Kidney tubule cell (primary cell): Measurements from ENCODE around the gene ZNF836.

Experiments used
- DNase-seq: peaks from one replicate; pipeline ENCODE4 v3.0.0-alpha.2; 2018; ENCODE audit warnings: low spot score

Gene ZNF836

GRCh38 chr19:52188822-52189734 is 17.7 kb upstream of the ZNF836 start:
- DNase-seq, result peak; percentile 8

- DNase-seq, result no peak
Observed at GRCh38 chr19:52187407-52187806, 16.0 kb upstream of the ZNF836 start.

GRCh38 chr19:52176574-52176973 is 5.2 kb upstream of the ZNF836 start:
- no peak for DNase-seq

DNA sequence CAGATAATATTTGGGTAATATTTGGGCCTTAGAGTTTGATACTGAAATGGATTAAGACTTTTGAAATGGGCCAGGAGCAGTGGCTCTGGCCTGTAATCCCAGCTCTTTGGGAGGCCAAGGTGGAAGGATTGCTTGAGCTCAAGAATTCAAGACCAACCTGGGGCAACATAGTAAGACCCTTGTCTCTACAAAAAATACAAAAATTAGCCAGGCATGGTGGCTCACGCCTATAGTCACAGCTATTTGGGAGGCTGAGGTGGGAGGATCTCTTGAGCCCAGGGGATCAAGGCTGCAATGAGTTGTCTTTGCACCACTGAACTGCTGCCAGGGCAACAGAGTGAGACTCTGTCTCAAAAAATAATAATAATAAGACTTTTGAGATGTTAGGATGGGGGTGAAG is 926 bp upstream of the ZNF836 start:
- DNase-seq, result no peak

DNA sequence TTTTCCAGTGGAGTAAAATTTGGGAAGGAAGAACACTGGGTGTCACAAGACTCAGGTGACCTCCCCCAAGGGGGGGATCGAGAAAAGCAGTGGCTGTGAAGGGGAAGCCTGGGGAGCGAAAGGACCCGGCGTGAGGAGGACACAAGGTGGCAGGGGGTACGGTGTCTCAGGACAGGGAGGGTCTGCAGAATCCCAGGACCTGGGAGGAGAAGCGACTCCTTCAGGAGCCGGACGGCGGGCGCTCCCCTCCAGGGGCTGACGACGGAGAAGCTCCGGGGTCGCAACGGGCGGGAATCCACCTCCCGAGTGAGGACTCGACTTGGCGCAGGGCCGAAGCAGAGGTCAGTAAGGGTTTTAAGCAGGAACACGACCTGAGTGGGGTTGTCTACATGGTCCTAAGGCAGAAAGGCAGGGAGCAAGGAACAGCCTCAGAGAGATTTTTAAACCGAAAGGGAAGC is 529 bp downstream of the ZNF836 start:
- DNase-seq, result peak; percentile 4

DNA sequence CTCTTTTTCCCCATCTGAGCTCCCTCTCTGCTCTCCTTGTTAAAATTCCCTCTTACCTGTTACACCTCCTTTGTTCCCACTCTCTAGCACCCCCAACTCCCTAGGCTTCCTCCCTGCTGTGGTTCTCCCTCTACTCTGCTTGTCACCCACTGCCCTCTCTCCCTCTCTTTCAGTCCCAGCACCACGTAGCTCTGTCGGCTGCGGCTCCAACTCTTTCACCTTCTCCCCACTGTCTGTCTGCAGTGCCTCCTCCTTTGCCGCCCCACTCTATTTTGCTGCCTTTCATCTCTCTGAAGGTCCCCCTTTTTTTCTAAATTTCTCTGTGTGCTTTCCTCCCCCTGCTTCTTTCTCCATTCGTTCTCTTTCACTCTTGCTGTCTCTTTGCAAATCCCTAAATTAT is 1.1 kb downstream of the ZNF836 start:
- no peak for DNase-seq

DNA sequence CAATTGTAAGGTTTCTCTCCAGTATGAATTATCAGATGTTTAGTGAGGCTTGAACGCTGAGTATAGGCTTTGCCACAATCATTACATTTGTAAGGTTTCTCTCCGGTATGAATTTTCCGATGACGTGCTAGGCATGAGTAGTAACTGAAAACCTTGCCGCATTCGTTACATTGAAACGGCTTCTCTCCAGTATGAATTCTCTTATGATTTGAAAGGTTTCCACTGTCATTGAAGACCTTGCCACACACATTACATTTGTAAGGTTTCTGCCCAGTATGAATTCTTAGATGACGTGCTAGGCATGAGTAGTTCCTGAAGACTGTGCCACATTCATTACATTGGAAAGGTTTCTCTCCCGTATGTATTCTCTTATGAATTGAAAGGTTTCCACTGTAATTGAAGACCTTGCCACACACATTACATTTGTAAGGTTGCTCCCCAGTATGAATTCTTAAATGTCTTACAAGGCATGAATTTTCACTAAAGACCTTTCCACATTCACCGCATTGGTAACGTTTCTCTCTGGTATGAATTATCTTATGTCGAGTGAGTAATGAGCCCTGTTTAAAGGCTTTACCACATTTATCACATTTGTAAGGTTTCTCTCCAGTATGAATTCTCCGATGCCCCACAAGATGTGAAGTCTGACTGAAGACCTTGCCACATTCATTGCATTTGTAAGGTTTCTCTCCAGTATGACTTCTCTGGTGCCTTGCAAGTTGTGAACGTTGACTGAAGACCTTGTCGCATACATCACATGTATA is 15.6 kb downstream of the ZNF836 start:
- no peak for DNase-seq

DNA sequence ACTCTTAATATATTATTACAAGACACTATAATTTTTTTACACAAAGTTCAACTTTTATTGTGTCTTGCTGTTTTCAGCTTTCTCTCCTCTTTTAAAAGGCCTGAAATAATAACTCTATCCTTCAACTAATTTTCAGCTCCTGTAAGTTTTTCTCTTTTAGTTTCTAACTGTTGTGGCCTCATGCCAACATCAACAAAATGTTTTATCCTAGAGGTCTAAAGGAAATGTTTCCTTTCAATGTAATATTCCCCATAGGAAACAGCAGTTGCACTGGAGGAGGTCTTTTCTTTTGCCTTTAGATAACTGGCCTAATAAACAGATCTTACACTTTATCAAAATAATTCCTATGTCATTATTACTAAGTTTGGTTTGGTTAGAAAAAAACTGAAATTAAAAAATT is 23.2 kb downstream of the ZNF836 start:
- no peak for DNase-seq

DNA sequence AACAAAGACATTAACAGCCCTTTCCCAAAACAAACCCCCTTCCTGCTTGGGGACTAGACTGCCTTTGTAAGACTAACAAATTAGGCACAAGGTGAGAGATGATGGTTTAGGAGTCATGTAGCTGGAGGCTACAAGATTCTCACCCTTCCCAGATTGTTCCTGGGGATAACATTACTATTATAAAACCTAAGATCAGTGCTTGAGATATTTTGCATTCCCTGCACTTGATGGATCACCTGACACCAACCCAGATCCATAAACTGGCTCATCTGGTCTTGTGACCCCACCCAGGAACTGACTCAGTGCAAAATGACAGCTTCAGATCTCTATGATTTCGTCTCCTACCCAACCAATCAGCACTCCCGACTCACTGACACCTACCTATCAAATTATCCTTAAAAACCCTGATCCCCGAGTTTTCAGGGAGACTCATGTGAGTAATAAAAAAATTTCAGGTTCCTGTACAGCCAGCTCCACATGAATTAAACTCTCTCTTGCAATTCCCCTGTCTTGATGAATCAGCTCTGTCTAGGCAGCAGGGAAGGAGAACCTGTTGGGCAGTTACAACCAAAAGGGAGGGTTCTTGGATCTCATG is 29.3 kb downstream of the ZNF836 start:
- DNase-seq, result no peak

DNA sequence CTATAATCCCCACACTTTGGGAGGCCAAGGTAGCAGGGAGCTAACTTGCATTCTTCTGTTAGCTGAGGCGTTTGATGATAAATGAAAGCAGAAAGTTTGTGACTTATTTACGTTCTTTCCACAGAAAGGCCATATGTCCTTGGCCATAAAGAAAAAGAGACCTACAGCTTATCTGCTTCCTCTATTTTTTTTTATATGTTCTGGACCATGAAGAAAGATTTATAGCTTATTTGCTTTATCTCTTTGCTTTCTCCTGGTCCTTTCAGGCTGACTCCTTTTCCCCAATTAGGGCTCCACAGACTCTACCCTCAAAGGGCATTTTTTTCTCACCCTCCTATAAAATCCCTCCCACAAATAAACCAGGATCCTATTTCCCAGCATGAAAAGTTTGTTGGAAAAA is 30.2 kb downstream of the ZNF836 start:
- no peak for DNase-seq

GRCh38 chr19:52140032-52140710 is 31.2 kb downstream of the ZNF836 start:
- no peak for DNase-seq

GRCh38 chr19:52139252-52140031 is 32.0 kb downstream of the ZNF836 start, which contains the start of gene ZNF616:
TSS of gene ZNF616 (minus strand) at chr19:52139938. CDS start at chr19:52130512, 9,426 bp downstream.
- peak; percentile 95 for DNase-seq

DNA sequence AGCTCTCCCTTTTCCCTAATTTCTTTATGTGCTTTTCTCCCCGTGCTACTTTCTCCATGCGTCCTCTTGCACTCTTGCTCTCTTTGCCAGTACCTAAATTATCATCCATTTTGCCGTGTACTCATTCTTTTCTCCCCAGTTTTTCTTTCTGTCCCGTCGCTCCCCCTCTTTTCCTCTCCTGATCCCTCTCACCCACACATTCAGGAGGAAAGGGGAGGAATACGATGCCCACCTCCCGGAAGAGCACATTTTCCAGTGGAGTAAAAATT is 32.5 kb downstream of the ZNF836 start:
- DNase-seq, result no peak

- peak; percentile 25 for DNase-seq
Observed at GRCh38 chr19:52138278-52138982, 33.0 kb downstream of the ZNF836 start.

DNA sequence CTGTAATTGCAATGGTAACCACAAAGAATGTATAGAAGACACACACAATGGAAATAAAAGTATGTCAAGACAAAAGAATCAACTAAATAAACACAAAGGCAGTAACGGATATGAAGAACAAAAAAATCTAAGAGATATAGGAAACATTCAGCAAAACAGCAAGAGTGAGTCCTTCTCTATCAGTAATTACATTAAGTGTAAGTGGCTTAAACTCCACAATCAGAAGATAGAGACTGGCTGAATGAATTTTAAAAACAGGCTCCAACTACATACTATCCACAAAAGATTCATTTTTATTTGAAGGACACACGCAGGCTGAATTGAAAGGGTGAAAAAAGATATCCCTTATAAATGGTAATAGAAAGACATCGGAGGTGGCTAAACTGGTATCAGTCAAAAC is 51.1 kb downstream of the ZNF836 start:
- DNase-seq, result no peak

DNA sequence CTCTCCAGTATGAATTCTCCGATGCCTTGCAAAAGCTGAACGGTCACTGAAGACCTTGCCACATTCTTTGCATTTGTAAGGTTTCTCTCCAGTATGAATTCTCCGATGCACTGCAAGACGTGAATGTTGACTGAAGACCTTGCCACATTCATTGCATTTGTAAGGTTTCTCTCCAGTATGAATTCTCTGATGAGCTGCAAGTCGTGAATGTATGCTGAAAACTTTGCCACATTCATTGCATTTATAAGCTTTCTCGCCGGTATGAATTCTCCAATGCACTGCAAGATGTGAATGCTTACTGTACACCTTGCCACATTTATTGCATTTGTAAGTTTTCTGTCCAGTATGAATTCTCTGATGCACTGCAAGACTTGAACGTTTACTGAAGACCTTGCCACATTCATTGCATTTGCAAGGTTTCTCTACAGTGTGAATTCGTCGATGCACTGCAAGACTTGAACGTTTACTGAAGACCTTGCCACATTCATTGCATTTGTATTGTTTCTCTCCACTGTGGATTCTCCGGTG is 55.8 kb downstream of the ZNF836 start:
- no peak for DNase-seq

GRCh38 chr19:52114691-52115090 is 56.7 kb downstream of the ZNF836 start:
- no peak for DNase-seq

GRCh38 chr19:52112624-52113023 is 58.8 kb downstream of the ZNF836 start:
- DNase-seq, result no peak

GRCh38 chr19:52110780-52111179 is 60.6 kb downstream of the ZNF836 start:
- DNase-seq, result no peak
